SKM-1 (cell line): ENCODE results near the gene FRMD4A.
"Not testable (repeated sequence)": the region's sequence is repeated elsewhere in the genome, so short reads cannot be mapped to it uniquely, and the experiment has no call there.

Experiments used
- DNase-seq: peaks from one replicate; lab custom pipeline; 2025; ENCODE audit not compliant: unreplicated experiment; lab: John Stamatoyannopoulos, UW

The FRMD4A gene

DNA sequence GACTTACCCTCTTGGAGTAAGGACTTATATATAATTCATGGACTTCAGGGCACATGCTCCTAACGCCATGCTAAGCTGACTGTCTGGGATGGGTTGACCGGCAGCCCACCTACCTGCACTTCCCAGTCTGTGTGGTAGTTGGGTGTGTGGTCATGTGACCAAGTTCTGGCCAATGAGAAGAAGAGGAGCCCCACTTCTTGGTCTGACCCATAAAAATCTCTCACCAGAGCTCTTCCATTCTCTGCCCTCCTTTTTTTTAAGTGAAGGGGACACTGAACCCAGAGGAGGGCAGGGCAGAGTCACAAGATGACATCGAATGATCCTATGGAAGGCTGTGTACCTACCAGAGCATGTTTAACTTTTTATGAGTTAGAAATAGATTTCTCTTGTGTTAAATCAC lies 370.1 kb downstream of the FRMD4A start:
- DNase-seq = no peak

DNA sequence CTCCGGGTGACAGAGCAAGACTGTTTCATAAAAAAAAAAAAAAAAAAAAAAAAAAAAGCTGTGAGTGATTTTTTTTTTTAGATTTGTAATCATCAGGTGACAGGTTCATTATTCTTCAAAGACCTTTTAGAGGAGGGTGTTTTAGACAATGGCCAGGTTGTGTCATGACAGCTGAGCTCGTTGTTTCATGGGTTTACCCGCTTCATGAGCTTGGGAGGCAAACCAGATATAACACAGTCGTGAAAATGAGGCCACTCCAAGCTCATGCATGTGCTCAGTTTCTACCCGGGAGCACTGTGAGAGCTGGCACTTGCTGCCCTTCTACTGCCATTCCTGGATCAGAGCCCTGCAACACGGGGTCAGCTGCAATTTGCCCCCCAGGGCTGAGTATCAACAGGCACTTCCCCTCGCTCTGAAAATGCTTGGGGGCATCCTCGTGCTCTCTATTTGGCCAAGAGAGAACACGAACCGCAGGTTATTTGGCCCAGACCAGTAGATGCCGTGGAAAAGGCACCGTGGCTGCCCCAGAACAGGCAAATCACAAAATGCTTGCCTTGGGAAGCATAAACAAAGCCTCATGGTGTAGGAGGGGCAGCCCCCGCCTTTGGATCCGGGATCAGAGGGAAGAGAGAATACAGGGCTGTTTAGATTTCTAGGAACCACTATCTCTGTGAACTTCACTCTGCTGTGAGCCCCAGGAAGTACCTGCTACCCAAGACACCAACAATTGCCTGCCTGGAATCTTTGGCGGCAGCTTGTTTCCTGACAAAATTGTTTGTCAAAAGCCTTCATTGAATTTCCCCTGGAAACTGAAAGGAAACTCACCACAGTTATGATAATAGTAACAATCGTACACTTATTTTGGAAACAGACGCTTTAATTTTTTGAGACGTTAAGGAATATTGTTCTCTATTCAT lies 371.0 kb downstream of the FRMD4A start:
- no peak for DNase-seq

DNA sequence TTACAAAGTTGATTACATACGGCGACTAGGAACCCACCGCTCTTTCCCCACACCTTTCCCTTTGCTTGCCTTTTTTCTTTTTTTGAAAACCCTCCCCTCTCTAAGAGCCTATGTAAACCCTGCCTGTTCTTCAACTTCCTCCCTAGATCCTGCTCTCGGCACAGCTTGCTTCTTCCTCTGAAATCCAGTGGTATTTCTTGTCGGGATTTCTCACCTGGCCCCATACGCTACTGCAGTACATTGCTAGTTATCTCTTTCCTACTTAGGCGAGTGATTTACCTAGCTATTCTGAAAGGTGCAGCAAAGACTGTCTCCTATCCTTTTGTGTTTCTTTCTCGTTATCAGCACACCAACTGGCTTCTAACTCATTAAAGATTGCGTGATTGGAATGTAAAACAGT lies 372.9 kb downstream of the FRMD4A start:
- no peak for DNase-seq

DNA sequence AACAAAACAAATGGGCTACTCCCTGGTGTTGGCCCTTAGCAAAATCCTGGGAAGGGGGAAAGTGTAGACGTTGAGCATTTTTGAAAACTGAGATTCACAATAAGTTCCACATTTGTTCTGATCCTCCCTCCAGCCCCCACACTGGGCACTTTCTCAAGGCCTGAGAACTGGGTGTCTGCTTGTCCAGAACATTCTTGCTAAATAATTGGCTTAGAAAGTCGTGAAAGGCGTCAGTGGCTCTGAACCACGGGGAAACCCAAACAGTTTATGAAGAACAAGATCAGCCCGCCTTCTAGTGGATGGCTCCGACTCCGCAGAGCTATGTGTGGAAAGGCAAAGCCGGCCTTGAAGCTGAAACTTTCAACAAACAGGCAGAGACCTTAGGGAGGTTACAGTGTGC lies 373.9 kb downstream of the FRMD4A start:
- DNase-seq = no peak

DNA sequence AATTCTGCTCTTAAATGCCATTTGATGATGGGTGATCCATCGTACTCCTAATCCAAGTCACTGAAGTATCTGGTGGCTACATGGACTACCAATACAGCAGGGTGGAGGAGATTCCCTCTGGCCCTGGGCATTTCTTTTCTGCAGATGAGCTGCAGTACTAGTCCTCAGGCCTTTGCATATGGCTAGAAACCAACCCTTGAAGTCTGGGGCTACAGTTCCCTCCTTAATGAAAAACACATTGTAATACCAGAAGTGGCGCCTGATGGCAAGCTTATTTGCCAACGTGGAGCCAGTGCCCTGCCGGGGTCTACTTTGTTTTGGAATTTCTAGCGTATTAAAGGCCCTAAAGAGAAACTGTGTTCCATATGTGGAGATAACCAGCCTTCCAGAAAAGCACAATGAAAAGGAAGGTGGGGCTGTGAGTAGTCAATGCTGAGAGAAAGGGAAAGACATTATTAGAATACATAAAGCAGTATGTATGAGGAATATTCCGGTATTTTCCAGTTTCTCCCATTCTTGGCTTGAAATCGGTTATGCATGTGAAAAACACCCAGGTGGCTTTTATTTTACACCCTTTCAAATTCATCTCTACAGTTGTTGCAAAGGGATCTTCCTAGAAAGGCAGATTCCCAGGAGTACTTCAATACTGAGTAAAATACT lies 375.2 kb downstream of the FRMD4A start:
- DNase-seq = no peak

DNA sequence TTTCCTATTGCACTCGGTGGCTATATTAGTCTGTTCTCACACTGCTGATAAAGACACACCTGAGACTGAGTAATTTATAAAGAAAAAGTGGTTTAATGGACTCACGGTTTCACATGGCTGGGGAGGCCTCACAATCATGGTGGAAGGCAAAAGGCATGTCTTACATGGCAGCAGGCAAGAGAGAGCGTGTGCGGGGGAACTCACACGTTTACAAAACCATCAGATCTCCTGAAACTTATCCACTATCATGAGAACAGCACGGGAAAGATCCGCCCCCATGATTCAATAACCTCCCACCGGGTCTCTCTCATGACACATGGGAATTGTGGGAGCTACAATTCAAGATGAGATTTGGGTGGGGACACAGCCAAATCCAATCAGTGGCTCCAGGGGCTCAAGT lies 376.5 kb downstream of the FRMD4A start:
- not testable (repeated sequence) for DNase-seq

DNA sequence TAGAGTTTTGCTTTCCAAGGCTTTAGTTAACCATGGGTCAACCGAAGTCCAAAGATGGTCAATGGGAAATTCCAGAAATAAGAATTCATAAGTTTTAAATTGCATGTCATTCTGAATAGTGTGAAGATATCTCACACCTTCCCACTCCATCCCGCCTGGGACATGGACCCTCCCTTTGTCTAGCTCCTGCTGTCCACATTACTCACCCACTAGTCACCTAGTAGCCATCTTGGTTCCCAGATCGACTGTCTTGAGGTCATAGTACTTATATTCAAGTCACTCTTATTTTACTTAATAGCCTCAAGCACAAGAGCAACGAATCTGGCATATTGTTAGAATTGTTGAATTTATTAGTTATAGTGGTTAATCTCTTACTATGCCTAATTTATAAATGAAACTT lies 377.4 kb downstream of the FRMD4A start:
- no peak for DNase-seq

DNA sequence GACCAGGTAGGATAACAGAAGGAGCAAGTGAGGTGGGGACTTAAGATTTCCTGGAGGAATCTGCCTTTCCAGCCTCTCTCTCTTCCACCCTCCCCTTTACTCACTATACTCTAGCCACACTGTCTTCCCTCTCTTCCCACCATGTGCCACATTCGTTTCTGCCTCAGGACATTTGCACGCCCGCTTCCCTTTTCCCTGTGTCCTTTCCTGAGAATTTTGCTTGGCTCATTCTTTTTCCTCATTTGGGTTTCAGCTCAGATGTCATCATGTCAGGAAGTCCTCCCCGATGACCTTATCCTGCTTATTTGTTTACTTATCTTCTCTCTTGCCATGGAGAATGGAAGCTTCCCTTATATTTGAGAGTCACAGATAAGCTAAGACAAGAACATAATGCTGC lies 380.2 kb downstream of the FRMD4A start:
- no peak for DNase-seq

DNA sequence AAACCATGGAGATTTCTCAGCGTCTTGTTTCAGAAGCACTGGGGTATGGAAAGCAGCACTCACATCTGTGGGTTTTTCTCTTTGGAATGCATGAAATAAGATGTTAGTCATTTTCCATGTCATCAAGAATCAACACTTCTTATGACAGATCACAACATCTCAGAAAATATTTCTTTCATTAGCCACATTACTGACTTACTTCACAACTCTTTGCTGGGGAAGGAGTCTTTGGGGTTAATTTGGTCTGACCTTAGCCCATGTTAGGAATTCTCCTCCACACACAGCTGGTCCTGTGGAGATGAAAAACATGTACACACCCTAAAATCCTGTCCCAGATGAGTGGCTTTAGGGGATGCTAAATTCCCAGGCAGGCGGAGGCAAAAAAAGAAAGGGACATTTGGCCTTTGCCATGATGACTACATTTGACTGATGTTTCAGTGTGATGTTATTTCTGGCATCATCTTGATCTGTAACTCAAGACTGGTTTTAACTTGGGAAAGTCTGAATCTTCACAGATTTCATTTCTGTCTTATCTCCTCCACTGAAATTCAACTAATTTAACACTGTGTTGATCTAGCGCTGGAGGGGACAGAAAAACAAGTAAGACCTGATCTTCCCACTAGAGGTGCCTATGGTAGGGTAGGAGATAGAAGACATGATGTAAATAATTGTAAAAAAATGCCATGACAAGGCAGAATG lies 380.7 kb downstream of the FRMD4A start:
- DNase-seq = no peak

DNA sequence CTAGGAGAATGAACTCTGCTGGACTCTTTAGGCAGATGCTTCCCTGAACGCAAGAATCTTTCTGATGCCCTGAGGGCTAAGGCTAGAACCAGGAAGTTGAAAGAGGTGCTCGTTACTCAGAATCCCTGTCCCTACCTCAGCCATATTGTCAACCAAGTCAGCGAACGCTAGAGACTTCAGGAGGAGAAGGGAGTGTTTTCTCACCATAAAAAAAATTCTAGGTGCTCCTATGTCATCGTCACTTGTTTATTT lies 384.6 kb downstream of the FRMD4A start:
- no peak for DNase-seq

DNA sequence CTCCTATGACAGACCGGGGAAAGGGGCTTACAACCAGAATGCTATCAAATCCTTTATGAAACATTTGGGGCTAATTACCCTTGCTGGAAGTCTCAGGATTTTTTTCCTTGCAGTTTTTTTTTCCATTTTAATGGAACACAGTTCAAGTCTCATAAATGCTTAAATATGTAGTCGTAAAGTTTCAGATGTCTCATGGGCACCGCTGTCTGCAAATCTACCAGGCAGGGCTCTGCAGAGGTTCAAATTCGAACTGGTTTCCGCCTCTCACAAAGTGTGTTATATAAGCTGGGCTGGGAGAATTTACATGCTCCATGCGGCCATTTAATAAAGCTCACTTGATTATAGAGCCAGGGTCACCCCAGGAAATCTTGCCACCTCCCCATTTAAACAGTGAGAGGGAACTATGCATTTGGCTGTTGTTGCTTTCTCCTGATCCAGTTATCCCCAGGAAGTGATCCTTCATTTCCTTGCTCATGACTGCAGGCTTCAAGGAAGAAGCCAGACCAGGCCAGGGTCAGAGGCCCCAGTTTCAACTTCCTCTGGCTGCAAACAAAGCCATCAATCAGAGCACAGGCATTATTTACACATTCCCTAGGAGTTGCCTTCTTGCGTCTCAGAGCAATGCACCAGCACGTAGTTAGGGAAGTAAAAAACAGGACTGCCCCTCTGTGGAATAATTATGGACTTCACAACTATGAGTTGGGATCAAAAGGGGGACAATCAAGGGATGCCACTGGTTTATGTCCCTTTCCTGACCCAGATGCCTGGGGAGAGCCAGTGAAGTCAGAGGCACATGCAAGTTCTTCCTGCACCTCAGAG lies 385.1 kb downstream of the FRMD4A start:
- no peak for DNase-seq

DNA sequence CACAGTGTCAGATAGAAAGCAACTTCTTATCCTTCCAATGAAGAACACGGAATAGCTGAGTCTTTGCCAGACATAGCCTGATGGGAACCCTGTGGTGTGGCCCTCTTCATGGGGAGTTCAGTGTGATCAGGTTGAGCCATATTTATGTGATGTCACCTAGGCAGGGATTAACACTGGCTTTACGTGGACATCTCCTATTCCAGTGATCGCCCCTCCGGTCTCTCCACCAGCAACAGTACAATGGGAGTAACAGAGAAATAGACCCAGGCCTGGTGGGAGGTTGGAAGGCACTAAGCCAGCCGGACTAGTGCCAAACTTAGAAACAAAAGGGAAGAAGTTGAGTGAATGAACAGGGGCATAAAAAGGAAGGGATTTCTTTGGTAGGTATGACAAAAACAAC lies 385.9 kb downstream of the FRMD4A start:
- DNase-seq = no peak

DNA sequence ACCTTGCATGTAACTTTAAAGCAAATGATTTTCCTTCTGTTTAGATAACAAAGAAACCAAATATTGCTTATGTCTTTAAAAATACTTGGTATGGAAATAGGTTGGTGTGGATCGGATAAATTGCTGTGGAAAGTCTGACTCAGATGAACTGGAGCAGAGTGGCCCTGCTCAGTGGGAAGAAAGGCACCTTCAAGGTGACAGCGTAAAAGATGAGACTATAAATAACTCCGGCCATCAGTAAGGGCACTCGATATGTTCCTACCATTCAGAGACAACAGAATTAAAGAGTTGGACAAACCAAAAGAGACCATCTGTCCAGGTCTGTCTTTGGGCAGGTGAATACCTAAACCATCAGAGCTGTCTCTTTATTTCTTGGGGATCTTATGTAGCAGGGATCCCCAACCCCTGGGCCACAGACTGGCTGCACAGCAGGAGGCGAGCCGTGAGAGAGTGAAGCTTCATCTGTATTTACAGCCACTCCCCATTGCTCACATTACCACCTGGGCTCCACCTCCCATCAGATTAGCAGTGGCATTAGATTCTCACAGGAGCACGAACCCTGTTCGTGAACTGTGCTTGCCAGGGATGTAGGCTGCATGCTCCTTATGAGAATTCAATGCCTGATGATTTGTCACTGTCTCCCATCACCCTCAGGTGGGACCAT lies 386.9 kb downstream of the FRMD4A start:
- DNase-seq = no peak

DNA sequence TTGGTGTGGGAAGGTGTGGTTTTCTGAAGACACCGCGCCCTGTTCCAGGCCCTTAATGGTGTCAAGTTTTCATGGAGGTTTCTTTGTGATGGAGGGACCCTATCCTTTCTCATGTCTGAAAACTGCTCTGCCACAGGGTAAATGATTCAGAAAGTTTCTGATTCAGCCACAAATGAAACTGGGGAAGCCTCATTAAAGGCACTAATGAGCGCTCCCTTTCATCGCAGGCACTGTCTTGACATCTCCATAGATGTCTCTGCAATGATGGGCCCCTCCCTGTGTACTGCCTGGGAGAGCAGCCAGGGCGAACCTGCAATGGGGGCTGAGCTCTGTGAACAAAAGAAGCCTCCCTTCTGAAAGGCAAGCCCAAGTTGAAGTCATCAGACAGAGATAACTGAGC lies 388.7 kb downstream of the FRMD4A start:
- no peak for DNase-seq

DNA sequence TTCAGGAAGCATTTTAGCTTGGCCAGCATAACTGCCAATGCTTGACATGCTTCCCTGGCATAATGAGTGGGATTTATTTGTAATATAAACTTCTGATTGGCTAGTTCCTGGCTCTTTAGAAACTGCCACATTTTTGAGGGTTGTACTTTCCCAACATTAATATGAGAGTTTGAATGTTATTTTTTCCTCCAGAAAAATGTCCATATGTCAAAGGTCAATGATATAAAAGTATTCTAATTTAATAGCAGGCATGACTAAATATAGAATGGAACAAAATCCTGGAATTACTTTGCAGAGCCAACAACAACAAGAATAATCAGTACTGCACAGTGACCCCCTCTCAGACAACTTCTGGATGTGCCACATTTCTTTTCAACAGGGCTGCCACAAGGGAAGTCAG lies 391.3 kb downstream of the FRMD4A start:
- no peak for DNase-seq

DNA sequence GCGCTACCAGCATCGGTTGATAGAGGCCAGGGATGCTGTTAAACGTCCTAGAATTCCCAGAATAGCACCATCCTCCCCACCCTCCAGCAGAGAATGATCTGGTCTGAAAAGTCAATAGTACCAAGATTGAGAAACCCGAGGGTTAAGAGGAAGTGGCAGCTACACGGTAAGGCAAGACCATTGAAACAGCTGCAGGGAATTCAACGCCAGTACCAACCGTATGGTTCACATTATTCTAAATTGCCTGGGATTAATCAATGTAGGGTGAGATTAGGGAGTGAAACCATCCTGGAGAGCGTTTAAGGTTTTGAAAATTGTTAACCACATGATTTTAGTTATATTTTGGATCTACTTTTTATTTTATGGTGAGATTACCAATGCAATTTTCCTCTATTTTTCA lies 391.8 kb downstream of the FRMD4A start:
- DNase-seq = no peak

DNA sequence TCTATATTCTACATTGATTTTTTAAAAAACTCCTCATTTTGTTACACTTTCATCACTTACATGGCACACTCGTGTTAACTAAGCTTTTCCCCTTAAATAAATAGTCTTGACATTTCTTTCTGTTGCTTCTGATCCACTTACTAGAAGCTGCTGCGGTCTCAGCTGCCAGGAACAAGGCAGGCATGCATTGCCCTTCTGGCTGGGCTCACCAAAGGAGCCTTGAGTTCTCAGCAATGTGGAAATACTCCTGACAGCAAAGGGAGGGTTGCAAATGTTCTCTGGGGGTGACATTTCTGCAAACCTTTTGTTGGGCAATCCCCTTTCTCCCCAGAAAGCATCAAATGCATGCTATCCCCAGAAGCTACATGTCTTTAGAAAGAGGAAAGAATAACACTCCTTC lies 393.9 kb downstream of the FRMD4A start:
- no peak for DNase-seq

DNA sequence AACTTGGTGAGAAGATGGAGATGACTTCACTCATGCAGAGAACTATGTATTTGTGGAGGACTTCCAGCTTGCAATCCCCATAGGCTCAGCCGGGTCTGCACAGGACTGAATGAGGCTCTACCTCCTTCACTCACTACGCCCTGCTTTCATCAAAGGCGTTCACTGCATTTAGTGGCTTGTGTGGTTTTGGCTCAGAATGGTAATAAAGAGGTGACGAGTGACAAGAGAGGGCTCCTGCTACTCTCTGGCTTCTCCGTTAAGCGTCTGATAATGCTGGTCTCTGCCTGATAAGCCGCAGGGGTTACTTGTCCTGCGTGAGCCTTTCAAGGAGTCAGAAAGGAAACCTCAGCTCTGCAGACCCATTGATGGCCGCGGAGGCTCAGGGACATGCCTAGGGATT lies 400.6 kb downstream of the FRMD4A start:
- DNase-seq = no peak

DNA sequence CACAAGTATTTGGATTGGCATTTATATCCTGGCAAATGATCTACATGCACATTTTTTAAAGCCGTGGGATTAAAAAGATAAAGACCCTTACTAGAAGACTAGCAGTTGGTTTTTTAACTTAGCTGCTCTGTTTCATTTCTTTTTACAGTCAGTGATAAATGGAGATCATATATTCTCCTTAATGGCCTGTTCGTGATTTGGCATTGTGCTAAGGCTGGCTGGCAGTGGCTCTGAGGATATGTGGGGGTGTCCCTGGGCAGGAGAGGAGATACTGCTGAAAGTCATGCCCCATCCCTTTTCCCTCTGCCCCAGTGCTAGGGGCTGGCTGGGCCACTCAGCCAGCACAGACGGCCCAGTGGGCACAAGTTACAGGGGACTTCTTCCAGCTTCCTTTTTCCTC lies 402.3 kb downstream of the FRMD4A start:
- no peak for DNase-seq

DNA sequence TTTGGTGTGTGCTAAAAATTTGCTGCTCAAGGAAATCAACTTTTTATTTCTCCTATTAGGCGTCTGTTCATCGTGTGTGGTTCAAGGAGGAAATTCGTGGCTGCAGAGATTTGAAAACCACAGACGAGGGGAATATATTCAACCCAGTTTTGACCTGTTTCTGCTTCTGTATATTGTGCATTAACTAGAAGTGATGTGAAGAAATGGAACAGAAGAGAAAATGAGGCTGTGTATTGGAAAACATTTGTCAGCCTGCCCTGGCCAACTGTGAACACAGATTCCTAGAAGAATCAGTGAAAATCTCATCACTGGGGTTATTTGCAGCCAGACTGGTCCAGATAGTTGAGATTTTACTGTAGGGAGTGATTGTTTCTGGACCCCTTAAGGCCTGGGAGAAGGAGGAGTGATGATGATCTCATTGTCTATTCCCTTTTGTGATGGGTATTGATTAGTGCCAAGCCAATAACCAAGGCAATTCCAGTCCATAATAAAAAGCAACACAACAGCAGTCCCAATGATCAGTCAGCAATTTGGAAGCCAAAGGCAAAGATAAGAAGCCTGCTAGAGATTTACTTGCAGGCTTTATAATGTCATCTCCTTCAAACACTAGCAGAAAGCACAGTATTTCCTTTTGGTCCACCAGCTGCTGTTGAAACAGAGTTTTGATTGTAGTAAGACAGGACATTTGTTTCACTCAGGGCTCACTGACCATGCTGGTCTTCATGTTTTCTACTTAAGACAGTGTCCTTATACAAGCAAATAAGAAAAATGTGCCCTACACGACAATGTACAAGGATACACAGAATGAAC lies 404.5 kb downstream of the FRMD4A start:
- DNase-seq = no peak
